ENCODE results near the gene ABCA2.

GRCh38 chr9:137025517-137025966 is 2.5 kb downstream of the ABCA2 start:
- peak; percentile 9 for TF ChIP-seq CTCF (IDR thresholded peaks at IDR 0.05; ENCODE audit: low read depth, low read length, missing input control)
- no peak for TF ChIP-seq MAX (IDR thresholded peaks at IDR 0.05)
- TF ChIP-seq TAF1 (conservative IDR thresholded peaks at IDR 0.05): no peak
- TF ChIP-seq REST (IDR thresholded peaks at IDR 0.05): no peak
- no peak for TF ChIP-seq JUND (IDR thresholded peaks at IDR 0.05)
- no peak for TF ChIP-seq EGR1 (IDR thresholded peaks at IDR 0.05; ENCODE audit: low read depth in 2 of 2)
- TF ChIP-seq FOXA1 (IDR thresholded peaks at IDR 0.05): no peak
- TF ChIP-seq RAD21 (IDR thresholded peaks at IDR 0.05): no peak
- no peak for TF ChIP-seq YY1 (IDR thresholded peaks at IDR 0.05)

Measured in liver (tissue), 3 donors.